ENCODE results near the gene C21orf91.
A peak's percentile ranks its signal among the peaks of the same experiment; 100 is the strongest.

Gene C21orf91

DNA sequence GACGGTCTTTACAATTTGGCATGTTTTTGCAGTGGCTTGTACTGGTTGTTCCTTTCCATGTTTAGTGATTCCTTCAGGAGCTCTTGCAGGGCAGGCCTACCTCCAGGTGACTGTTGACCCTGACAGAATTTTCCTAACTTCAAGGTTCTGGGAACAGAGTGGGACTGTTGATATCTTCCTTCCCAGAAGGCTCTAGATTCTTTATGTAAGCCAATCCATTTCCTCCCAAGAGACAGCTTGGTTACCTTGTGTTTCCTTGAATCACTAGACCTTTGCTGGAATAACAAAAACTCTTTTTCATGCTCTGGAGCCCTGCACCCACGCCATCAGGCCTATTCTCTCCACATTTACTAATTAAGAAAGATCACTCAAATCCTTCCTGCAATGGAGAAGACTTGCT is 67.0 kb downstream of the C21orf91 start:
- no peak for DNase-seq
- Mint-ChIP-seq H3K27ac (no peak overlapping the region), H3K36me3 (peaks cover 0 to 5% of the 10 kb centered on the region in 2 donors), H3K9me3 (peaks cover 0 to 5% of the 10 kb centered on the region in 2 donors), H3K4me1 (no peaks in the 10 kb centered on the region), H3K4me3 (no peak overlapping the region), H3K27me3 (peaks cover 0 to 4% of the 10 kb centered on the region in 2 donors)
- ATAC-seq (replicated peaks) = no peak

DNA sequence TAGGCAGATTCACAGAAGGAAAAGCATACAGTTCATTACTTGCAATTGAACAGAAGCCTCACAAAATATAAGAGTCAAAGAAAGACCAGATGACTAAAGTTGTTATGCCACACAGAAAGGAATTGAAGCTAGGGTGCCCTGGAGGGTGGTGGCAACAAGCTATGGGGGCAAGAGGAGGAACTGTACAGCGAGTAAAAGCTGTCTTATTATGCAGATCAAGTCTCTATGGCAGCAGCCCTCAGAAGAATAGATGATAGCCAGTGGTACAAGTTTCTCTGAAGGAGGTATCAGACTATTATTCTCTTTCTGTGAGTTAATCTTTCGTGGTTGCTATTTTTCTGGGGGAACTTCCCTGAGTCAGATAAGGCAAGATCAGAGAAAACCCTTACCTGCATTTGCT is 72.2 kb downstream of the C21orf91 start:
- H3K27ac Mint-ChIP-seq = no peak overlapping the region
- H3K4me3 Mint-ChIP-seq = no peak overlapping the region
- ATAC-seq (replicated peaks) = peak; percentile 38 to 45
- H3K36me3 Mint-ChIP-seq = peaks cover 0 to 3% of the 10 kb centered on the region in 2 donors
- DNase-seq = no peak
- peaks cover 4 to 7% of the 10 kb centered on the region in 2 donors for H3K9me3 Mint-ChIP-seq
- H3K4me1 Mint-ChIP-seq = peaks cover 0 to 2% of the 10 kb centered on the region in 2 donors
- no peaks in the 10 kb centered on the region for H3K27me3 Mint-ChIP-seq

GRCh38 chr21:17745086-17745485 is 74.1 kb downstream of the C21orf91 start:
- H3K27ac Mint-ChIP-seq = no peak overlapping the region
- H3K4me3 Mint-ChIP-seq = no peak overlapping the region

GRCh38 chr21:17742940-17743592 is 76.1 kb downstream of the C21orf91 start:
- no peak overlapping the region for H3K27ac Mint-ChIP-seq

More at GRCh38 chr21:17745086-17745485, 74.1 kb downstream of the C21orf91 start:
- ATAC-seq (replicated peaks) (no peak), DNase-seq (no peak)
- Mint-ChIP-seq H3K9me3 (peaks cover 4 to 7% of the 10 kb centered on the region in 2 donors), H3K4me1 (peaks cover 0 to 2% of the 10 kb centered on the region in 2 donors), H3K36me3 (peaks cover 0 to 3% of the 10 kb centered on the region in 2 donors), H3K27me3 (no peaks in the 10 kb centered on the region)

GRCh38 chr21:17742181-17742580 is 77.0 kb downstream of the C21orf91 start:
- DNase-seq = no peak

More at GRCh38 chr21:17742940-17743592, 76.1 kb downstream of the C21orf91 start:
- H3K9me3 Mint-ChIP-seq = peaks cover 3 to 4% of the 10 kb centered on the region in 2 donors
- no peak for DNase-seq
- H3K36me3 Mint-ChIP-seq = peaks cover 0 to 3% of the 10 kb centered on the region in 2 donors
- peaks cover 0 to 2% of the 10 kb centered on the region in 2 donors for H3K4me1 Mint-ChIP-seq
- H3K27me3 Mint-ChIP-seq = peaks cover 0 to 3% of the 10 kb centered on the region in 2 donors
- no peak overlapping the region for H3K4me3 Mint-ChIP-seq
- ATAC-seq (replicated peaks) = no peak

More at GRCh38 chr21:17742181-17742580, 77.0 kb downstream of the C21orf91 start:
- Mint-ChIP-seq H3K4me3 (no peak overlapping the region), H3K36me3 (peaks cover 0 to 3% of the 10 kb centered on the region in 2 donors), H3K9me3 (peaks cover 3 to 4% of the 10 kb centered on the region in 2 donors), H3K4me1 (peaks cover 0 to 2% of the 10 kb centered on the region in 2 donors), H3K27me3 (peaks cover 0 to 3% of the 10 kb centered on the region in 2 donors), H3K27ac (no peak overlapping the region)
- ATAC-seq (replicated peaks) = no peak
